Activated naive CD8-positive, alpha-beta T cell treated with anti-CD3 and anti-CD28 coated beads, Interleukin-2, amount 10 ng/mL, durations not matched to agents 7 days and 5 days (primary cell): ENCODE results near the gene PCSK5. TPM values are rescaled to one million over a fixed set of nuclear protein-coding genes. Genes with fewer than 3 reads are reported as not detected.

ENCODE experiments used
- ATAC-seq: fragments of 150-1000 bp; cut with Tn5 transposase; one replicate; pipeline ENCODE4 v1.10.0; 2021; ENCODE audit warnings: low read depth, moderate library complexity
- POLR2A ChIA-PET: fragments of 350-600 bp; sonication (Branson Sonifier 250); formaldehyde crosslinking; loops from one replicate; lab custom pipeline; 2021; ENCODE audit warnings: antibody characterized with exemption; lab: Charles Lee
- DNase-seq: peaks from one replicate; pipeline ENCODE4 v3.0.0; 2021
- H3K27ac Mint-ChIP-seq: one replicate; pipeline ENCODE4 v1.8.0; 2022; ENCODE audit warnings: mild to moderate bottlenecking, mixed read lengths
- H3K27me3 Mint-ChIP-seq: one replicate; pipeline ENCODE4 v1.8.0; 2022; ENCODE audit warnings: mild to moderate bottlenecking, moderate library complexity, mixed read lengths
- H3K36me3 Mint-ChIP-seq: one replicate; pipeline ENCODE4 v1.8.0; 2021; ENCODE audit warnings: mild to moderate bottlenecking, mixed read lengths
- H3K4me1 Mint-ChIP-seq: one replicate; pipeline ENCODE4 v1.8.0; 2021; ENCODE audit warnings: mixed read lengths
- H3K4me3 Mint-ChIP-seq: one replicate; pipeline ENCODE4 v1.8.0; 2022; ENCODE audit warnings: mild to moderate bottlenecking, moderate library complexity, mixed read lengths
- H3K9me3 Mint-ChIP-seq: one replicate; pipeline ENCODE4 v1.8.0; 2021; ENCODE audit warnings: mixed read lengths
- total RNA-seq, 2 experiments: library from RNA; stranded (reverse); gene quantifications; one replicate each; pipeline ENCODE4 v1.2.3, GENCODE V29; 2021

The PCSK5 gene
- total RNA-seq, 2 experiments from 2014 or later = 6.0 to 7.1 TPM

DNA sequence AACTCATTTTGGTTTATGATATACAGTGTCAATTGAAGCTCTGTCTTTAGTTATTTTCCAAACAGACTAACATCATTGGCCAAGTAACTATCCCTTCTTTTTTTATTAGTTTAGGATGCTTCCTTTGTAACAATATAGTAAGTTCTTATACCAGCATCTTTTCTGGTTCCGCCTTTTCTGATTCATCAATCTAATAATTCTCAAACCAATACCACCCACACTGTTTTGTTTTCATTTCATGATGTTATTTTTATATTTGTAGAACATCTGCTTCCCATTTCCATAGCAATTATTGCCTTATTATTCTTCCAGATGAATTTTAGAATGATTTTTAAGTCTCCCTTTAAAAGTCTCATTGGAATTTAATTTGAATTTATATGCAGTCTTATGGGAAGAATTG lies 285.7 kb downstream of the PCSK5 start:
- Mint-ChIP-seq H3K9me3 (peaks cover 2% of the 10 kb centered on the region), H3K36me3 (peaks cover 11% of the 10 kb centered on the region), H3K4me1 (peaks cover 13% of the 10 kb centered on the region), H3K27me3 (no peaks in the 10 kb centered on the region), H3K27ac (no peak overlapping the region), H3K4me3 (no peak overlapping the region)
- no peak for DNase-seq
- no peak for ATAC-seq
- POLR2A ChIA-PET = no interaction called here

DNA sequence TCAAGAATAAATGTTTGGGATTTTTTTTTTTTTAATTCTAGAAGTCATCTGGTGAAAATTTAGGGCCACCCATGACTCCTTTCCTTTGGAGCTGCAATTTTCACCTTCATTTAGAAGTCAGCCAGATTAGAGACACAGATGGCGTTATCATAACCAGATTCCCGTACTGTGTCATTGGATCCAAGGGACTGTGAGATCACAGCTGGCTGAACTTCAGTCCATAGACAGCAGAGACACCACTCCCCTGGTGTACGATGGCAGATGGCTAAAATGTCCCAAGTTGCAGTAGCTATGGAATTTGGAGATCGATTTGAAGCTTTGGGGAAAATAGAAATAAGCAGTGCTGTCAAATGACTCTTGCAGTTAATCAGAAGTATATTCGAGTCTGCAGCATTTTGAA lies 287.5 kb downstream of the PCSK5 start:
- H3K36me3 Mint-ChIP-seq = peaks cover 17% of the 10 kb centered on the region
- POLR2A ChIA-PET = no interaction called here

DNA sequence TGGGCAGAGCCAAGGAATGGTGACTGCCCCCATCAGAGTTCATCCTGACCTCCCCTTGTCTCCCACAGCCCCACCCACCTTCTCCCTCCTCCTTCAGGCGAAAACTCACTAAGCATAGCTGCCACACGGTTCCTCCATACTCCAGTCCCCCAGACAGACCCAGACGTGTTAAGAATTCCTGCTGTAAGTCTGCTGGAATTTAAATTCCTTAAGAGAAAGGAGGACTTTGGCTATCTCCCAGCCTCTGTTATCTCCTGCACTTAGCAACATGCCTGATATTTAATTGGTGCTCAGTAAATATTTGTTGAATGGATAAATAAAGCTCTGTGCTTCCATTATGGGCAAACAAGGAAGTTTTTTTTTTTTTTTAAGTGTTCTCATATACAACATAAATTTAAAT lies 290.1 kb downstream of the PCSK5 start:
- POLR2A ChIA-PET = interaction anchor here (1.5 kb wide), 1 partner anchor 290 kb away, joined by 4 read pairs; the partner anchor contains the start of gene PCSK5
- Mint-ChIP-seq H3K27ac (peak overlapping the region; percentile 43), H3K4me3 (peak overlapping the region; percentile 25), H3K27me3 (no peaks in the 10 kb centered on the region), H3K4me1 (peaks cover 21% of the 10 kb centered on the region), H3K9me3 (no peaks in the 10 kb centered on the region), H3K36me3 (peaks cover 22% of the 10 kb centered on the region)
- DNase-seq = no peak
- no peak for ATAC-seq

More for the DNA sequence above, 287.5 kb downstream of the PCSK5 start:
- Mint-ChIP-seq H3K4me1 (peaks cover 19% of the 10 kb centered on the region), H3K9me3 (peaks cover 2% of the 10 kb centered on the region), H3K4me3 (no peak overlapping the region), H3K27ac (no peak overlapping the region), H3K27me3 (no peaks in the 10 kb centered on the region)
- ATAC-seq = no peak
- no peak for DNase-seq

DNA sequence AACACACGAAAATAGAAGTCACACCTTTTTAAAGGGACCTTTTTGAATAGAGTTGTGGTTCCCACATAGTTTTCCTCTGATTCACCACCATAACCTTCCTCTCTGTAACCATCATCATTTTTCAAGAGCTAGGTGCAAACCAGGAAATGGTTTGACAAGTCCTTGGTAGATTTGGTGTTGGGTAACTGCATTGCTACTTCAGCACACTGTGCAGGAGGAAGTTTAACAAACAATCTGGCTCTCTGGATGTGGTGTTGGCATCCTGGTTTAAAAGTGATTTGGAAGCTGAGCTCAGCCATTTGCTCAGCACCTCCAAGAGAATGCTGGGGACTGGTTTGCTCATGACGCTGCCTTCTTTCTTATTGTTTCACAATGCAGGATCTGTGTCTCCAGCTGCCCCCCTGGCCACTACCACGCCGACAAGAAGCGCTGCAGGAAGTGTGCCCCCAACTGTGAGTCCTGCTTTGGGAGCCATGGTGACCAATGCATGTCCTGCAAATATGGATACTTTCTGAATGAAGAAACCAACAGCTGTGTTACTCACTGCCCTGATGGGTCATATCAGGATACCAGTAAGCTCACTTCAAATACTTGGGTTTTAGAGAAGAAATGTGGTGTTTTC lies 290.7 kb downstream of the PCSK5 start:
- Mint-ChIP-seq H3K27ac (peak overlapping the region; percentile 43), H3K4me3 (peak overlapping the region; percentile 25), H3K9me3 (no peaks in the 10 kb centered on the region), H3K4me1 (peaks cover 21% of the 10 kb centered on the region), H3K36me3 (peaks cover 22% of the 10 kb centered on the region), H3K27me3 (no peaks in the 10 kb centered on the region)
- no peak for DNase-seq
- POLR2A ChIA-PET = interaction anchor here (1.5 kb wide), 1 partner anchor 291 kb away, joined by 4 read pairs; the partner anchor contains the start of gene PCSK5
- ATAC-seq = peak; percentile 93

DNA sequence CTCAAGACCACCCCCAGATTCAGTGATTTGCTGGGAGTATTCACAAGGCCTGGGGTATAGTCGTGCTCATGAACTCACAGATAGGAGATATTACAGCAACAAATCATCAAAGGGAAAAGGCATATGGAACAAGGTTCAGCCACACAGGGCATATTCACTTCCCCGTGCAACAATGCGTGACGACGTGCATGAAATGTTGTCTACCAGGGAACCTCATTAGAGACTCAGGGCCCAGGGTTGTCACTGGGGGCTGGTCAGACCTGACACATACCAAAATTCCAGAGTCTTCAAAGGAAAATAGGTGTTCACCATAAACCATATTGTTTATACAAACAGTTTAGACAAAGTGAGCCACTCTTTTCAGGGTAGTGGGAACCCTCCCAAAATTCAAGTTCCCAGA lies 291.3 kb downstream of the PCSK5 start:
- Mint-ChIP-seq H3K4me1 (peaks cover 21% of the 10 kb centered on the region), H3K27me3 (no peaks in the 10 kb centered on the region), H3K36me3 (peaks cover 22% of the 10 kb centered on the region), H3K9me3 (no peaks in the 10 kb centered on the region), H3K27ac (peak overlapping the region; percentile 43), H3K4me3 (no peak overlapping the region)
- POLR2A ChIA-PET = no interaction called here
- no peak for DNase-seq
- no peak for ATAC-seq

DNA sequence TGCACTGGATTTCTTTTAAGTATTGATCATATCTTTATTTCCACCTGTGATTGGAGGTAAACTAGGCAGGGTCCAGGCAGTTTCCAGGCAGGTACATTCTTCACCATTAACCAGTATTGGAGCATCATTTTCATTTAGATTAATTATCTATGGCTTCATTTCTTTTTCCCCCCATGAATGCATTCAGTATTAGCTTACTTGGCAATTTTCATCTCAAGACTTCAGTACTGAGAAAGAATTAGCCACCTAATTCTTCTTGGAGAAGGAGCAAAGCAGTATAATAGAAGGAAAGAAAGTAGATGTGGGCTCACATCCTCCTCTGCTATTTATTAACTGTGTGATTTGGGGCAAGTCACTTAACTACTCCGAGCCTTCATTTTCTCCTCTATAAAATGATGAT lies 295.0 kb downstream of the PCSK5 start:
- no peaks in the 10 kb centered on the region for H3K27me3 Mint-ChIP-seq
- H3K4me3 Mint-ChIP-seq = no peak overlapping the region
- peaks cover 21% of the 10 kb centered on the region for H3K36me3 Mint-ChIP-seq
- H3K4me1 Mint-ChIP-seq = peaks cover 15% of the 10 kb centered on the region
- POLR2A ChIA-PET = no interaction called here
- H3K9me3 Mint-ChIP-seq = no peaks in the 10 kb centered on the region
- no peak for ATAC-seq
- no peak for DNase-seq
- no peak overlapping the region for H3K27ac Mint-ChIP-seq

DNA sequence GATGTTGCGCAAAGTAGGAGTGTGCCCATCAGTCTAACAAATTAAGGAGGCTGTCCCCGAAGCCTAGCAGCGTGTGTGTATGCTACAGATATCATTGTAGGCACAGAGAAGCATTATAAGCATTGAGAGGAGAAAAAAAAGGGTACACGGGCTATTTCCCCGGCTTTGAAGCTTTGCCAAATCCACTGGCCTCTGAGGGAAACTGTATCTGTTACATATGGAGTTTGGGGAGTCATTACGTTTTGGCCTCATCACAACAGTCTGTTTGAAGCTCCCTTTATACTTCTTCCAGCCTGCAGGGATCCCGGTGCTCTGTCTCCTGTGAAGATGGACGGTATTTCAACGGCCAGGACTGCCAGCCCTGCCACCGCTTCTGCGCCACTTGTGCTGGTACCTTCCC lies 297.8 kb downstream of the PCSK5 start:
- Mint-ChIP-seq H3K36me3 (peaks cover 20% of the 10 kb centered on the region), H3K4me3 (no peak overlapping the region), H3K4me1 (peaks cover 2% of the 10 kb centered on the region), H3K27me3 (no peaks in the 10 kb centered on the region), H3K27ac (no peak overlapping the region), H3K9me3 (no peaks in the 10 kb centered on the region)
- ATAC-seq (no peak), DNase-seq (no peak)
- POLR2A ChIA-PET = interaction anchor here (0.5 kb wide), 1 partner anchor 9 kb away, joined by 4 read pairs; no protein-coding TSS in a partner anchor

DNA sequence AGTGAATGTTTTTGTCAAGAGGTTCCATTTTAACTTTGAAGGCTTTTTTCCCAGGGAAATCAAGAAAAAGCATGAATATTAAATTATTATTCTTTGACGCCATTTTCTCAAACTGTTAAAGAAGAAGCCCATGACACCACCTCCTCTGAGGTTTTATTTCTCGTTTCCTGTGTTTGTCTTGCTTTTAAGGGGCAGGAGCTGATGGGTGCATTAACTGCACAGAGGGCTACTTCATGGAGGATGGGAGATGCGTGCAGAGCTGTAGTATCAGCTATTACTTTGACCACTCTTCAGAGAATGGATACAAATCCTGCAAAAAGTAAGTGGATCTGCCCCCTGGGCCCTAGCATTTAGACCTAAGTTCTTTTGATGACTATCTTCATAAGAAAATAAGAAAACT lies 298.4 kb downstream of the PCSK5 start:
- H3K4me3 Mint-ChIP-seq = no peak overlapping the region
- ATAC-seq = no peak
- POLR2A ChIA-PET = interaction anchor here (0.5 kb wide), 1 partner anchor 9 kb away, joined by 4 read pairs; no protein-coding TSS in a partner anchor
- H3K36me3 Mint-ChIP-seq = peaks cover 17% of the 10 kb centered on the region
- no peak for DNase-seq
- H3K4me1 Mint-ChIP-seq = peaks cover 2% of the 10 kb centered on the region
- no peak overlapping the region for H3K27ac Mint-ChIP-seq
- no peaks in the 10 kb centered on the region for H3K9me3 Mint-ChIP-seq
- no peaks in the 10 kb centered on the region for H3K27me3 Mint-ChIP-seq

DNA sequence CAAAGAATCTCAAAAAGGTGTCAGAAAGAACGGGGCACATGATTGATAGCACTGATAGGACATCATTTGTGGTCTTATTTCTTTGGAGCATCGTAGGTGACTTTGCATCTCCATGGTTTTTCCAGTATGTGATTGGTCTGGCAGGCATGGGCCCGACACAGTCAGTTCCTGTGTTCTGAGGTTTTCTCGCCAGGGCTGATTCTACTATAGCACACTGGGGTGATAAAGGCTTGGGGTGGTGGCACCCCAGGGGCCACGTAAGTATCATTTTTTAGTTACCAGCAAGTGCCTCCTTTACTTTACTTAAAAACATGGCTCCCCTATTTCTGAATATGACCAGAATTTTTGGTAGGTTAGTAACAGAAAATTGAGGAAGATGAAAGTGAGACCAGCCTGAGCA lies 301.0 kb downstream of the PCSK5 start:
- no peaks in the 10 kb centered on the region for H3K9me3 Mint-ChIP-seq
- peaks cover 15% of the 10 kb centered on the region for H3K36me3 Mint-ChIP-seq
- ATAC-seq = no peak
- no peak overlapping the region for H3K27ac Mint-ChIP-seq
- POLR2A ChIA-PET = no interaction called here
- H3K27me3 Mint-ChIP-seq = no peaks in the 10 kb centered on the region
- H3K4me1 Mint-ChIP-seq = no peaks in the 10 kb centered on the region
- DNase-seq = no peak
- no peak overlapping the region for H3K4me3 Mint-ChIP-seq

DNA sequence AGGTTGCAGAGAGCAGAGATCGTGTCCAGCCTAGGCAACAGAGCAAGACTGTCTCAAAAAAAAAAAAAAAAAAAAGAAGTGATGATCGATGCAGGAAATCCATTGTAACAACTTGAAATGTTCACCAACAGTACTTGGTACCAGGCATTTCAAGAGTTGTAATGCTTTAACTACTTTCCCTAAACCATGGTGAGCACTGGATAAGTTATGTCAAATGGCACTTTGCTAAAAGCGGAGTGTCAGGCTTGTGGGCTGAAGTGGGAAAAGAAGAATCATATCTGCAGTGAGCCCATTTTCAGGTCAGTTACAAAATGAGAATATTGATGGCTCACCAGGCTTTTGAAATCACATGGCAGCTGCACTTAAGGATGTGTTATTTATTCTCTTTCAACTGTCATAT lies 301.5 kb downstream of the PCSK5 start:
- POLR2A ChIA-PET = no interaction called here
- no peaks in the 10 kb centered on the region for H3K9me3 Mint-ChIP-seq
- H3K4me1 Mint-ChIP-seq = no peaks in the 10 kb centered on the region
- DNase-seq (no peak), ATAC-seq (no peak)
- H3K27ac Mint-ChIP-seq = no peak overlapping the region
- H3K27me3 Mint-ChIP-seq = no peaks in the 10 kb centered on the region
- H3K36me3 Mint-ChIP-seq = peaks cover 15% of the 10 kb centered on the region
- H3K4me3 Mint-ChIP-seq = no peak overlapping the region

DNA sequence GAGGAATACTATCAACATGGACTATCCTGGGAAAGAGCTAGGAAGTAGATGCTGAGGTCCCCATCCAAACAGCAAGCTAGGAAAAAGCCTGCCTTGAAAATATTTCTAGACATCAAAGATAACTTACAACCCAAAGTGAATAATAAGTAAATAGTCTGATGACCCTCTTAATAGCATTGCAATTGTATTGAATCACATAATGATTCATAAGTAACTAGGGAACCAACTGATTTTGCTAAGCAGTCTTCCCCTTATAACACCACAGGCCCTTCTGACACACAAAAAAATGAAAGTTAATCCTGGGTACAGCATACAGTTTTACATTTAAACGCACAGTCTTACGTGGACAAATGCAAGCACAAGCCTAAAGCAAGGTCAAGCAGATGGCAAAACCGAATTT lies 304.4 kb downstream of the PCSK5 start:
- ATAC-seq (no peak), DNase-seq (no peak)
- Mint-ChIP-seq H3K27me3 (no peaks in the 10 kb centered on the region), H3K4me1 (no peaks in the 10 kb centered on the region), H3K36me3 (peaks cover 11% of the 10 kb centered on the region), H3K27ac (no peak overlapping the region), H3K4me3 (no peak overlapping the region), H3K9me3 (no peaks in the 10 kb centered on the region)
- POLR2A ChIA-PET = no interaction called here

DNA sequence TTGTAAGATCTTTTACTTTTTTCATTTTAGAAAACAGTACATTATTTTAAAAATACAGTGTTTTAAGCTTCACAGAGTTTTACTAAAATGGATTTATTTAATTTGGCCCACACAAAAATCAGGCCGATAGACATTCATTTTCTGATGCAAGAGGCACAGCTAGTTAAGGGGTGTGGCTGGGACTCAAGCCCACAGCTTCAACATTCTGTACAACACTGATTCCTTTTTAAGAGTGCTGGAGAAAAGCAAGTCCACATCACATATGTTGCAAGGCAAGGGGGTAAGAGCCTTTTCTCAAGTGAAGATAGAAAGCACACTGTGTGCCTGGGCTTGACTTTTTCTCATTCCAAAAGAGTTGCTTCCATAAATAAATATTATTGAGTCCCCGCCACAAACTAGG lies 307.9 kb downstream of the PCSK5 start:
- POLR2A ChIA-PET = no interaction called here
- DNase-seq (no peak), ATAC-seq (no peak)
- Mint-ChIP-seq H3K4me3 (no peak overlapping the region), H3K27ac (no peak overlapping the region), H3K9me3 (no peaks in the 10 kb centered on the region), H3K27me3 (no peaks in the 10 kb centered on the region), H3K4me1 (no peaks in the 10 kb centered on the region), H3K36me3 (peaks cover under 1% of the 10 kb centered on the region)

DNA sequence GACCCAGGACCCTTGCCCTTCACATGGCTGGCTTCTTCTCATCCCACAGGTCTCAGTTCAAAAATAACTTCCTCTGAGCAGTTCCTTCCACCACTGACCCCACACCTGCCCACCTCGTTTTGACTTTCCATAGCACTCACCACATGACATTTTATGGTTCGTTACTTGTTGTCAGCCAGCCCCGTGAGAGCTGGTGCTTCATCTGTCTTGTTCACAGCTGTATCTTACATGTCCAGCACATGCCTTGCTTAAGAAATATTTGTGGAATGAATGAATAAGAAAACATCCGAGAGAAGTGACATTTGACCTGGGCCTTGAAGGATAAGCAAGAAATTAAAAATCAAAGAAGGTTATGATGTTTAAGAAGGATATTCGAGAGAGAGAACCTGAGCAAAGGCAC lies 309.8 kb downstream of the PCSK5 start:
- POLR2A ChIA-PET = no interaction called here
- H3K4me1 Mint-ChIP-seq = no peaks in the 10 kb centered on the region
- no peaks in the 10 kb centered on the region for H3K9me3 Mint-ChIP-seq
- no peak overlapping the region for H3K27ac Mint-ChIP-seq
- no peak for ATAC-seq
- H3K27me3 Mint-ChIP-seq = peaks cover 3% of the 10 kb centered on the region
- DNase-seq = no peak
- H3K4me3 Mint-ChIP-seq = no peak overlapping the region
- H3K36me3 Mint-ChIP-seq = no peaks in the 10 kb centered on the region

DNA sequence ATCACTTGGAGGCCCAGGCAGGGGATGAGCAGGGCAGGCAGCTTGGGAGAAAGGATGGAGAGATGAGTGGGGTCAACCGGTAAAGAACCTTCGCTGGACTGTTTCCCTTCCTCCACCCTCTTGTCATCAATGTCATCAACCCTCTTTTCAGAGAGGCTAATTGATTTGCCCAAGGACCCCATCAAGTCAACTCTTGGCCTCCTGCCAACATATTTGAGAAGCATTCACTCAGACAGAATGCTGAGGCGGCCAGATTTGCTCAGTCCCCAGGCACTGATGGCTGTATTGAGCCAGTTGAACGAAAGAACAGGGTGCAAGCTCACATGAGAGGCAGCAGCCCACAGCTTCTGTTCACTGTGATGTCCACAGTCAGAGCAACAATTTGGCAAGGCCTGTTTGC lies 310.3 kb downstream of the PCSK5 start:
- H3K4me3 Mint-ChIP-seq = no peak overlapping the region
- no peak for DNase-seq
- H3K4me1 Mint-ChIP-seq = no peaks in the 10 kb centered on the region
- H3K27me3 Mint-ChIP-seq = peaks cover 4% of the 10 kb centered on the region
- no peaks in the 10 kb centered on the region for H3K9me3 Mint-ChIP-seq
- no peak for ATAC-seq
- POLR2A ChIA-PET = no interaction called here
- no peak overlapping the region for H3K27ac Mint-ChIP-seq
- no peaks in the 10 kb centered on the region for H3K36me3 Mint-ChIP-seq
